IMR-90 (cell line): ENCODE measurements around the gene NR1H4. TPM values are rescaled to one million over a fixed set of nuclear protein-coding genes. Genes with fewer than 3 reads are reported as not detected.

ENCODE experiments used
- ATAC-seq: fragments of 200-7000 bp; cut with Tn5 transposase; 2 replicates; pipeline ENCODE4 v1.9.1; 2020; ENCODE audit warnings: low read depth, mild to moderate bottlenecking, moderate library complexity
- BruUV-seq: library from RNA; stranded (reverse); fragments of 400-500 nt; replicated peaks from 2 replicates; lab custom pipeline; 2021; lab: Mats Ljungman, UMichigan
- CTCF ChIA-PET: fragments of 300-600 bp; formaldehyde crosslinking; extraction: SDS; loops from one replicate; lab custom pipeline; 2021; ENCODE audit warnings: antibody characterized with exemption; lab: Yijun Ruan, JAX
- POLR2A ChIA-PET: fragments of 300-600 bp; sonication (Branson Sonifier 250); formaldehyde crosslinking; loops from one replicate; lab custom pipeline; 2022; ENCODE audit warnings: antibody characterized with exemption; ENCODE audit not compliant: unreplicated experiment; lab: Charles Lee
- DNase-seq: peaks from one replicate; pipeline ENCODE4 v3.0.0; 2013
- H2AFZ ChIP-seq: replicated peaks from 2 replicates; pipeline ENCODE3; 2013; ENCODE audit warnings: low read length, mild to moderate bottlenecking; ENCODE audit not compliant: poor library complexity
- H2AK5ac ChIP-seq: 2 replicates; pipeline ENCODE4 v1.6.1; 2013; ENCODE audit warnings: low read depth, low read length, inconsistent platforms
- H2AK9ac ChIP-seq: replicated peaks from 2 replicates; pipeline ENCODE3; 2013; ENCODE audit warnings: mild to moderate bottlenecking, low read depth, low read length, moderate library complexity; ENCODE audit not compliant: poor library complexity
- H2BK120ac ChIP-seq: 2 replicates; pipeline ENCODE4 v1.6.1; 2013; ENCODE audit warnings: low read depth, low read length, inconsistent platforms
- H2BK15ac ChIP-seq: 3 replicates; pipeline ENCODE4 v1.6.1; 2013; ENCODE audit warnings: low read depth, low read length, inconsistent platforms
- H2BK20ac ChIP-seq: 2 replicates; pipeline ENCODE4 v1.6.1; 2013; ENCODE audit warnings: low read depth, mild to moderate bottlenecking, inconsistent platforms, low read length, moderate library complexity
- H2BK5ac ChIP-seq: 2 replicates; pipeline ENCODE4 v1.6.1; 2013; ENCODE audit warnings: mild to moderate bottlenecking, low read depth, low read length, inconsistent platforms; ENCODE audit not compliant: poor library complexity, severe bottlenecking
- H3K14ac ChIP-seq: replicated peaks from 2 replicates; pipeline ENCODE4 v1.6.1; 2013; ENCODE audit warnings: low read depth, low read length, inconsistent platforms
- H3K18ac ChIP-seq: 2 replicates; pipeline ENCODE4 v1.6.1; 2013; ENCODE audit warnings: low read depth, low read length, control low read depth
- H3K23ac ChIP-seq: 2 replicates; pipeline ENCODE4 v1.6.1; 2013; ENCODE audit warnings: low read depth, low read length, inconsistent platforms
- H3K27ac ChIP-seq: 2 replicates; pipeline ENCODE4 v1.5.1; 2013; ENCODE audit warnings: mild to moderate bottlenecking, control low read depth, low read length; ENCODE audit not compliant: insufficient read depth
- H3K27me3 ChIP-seq: 2 replicates; pipeline ENCODE4 v1.6.1; 2013; ENCODE audit warnings: low read length; ENCODE audit not compliant: control insufficient read depth, insufficient read depth
- H3K36me3 ChIP-seq: 2 replicates; pipeline ENCODE4 v1.6.1; 2013; ENCODE audit warnings: low read length, mixed read lengths; ENCODE audit not compliant: control insufficient read depth, insufficient read depth
- H3K4ac ChIP-seq: 2 replicates; pipeline ENCODE4 v1.6.1; 2013; ENCODE audit warnings: low read depth, low read length, inconsistent platforms
- H3K4me1 ChIP-seq: 2 replicates; pipeline ENCODE4 v1.6.1; 2013; ENCODE audit warnings: low read length, mixed read lengths; ENCODE audit not compliant: control insufficient read depth, insufficient read depth
- H3K4me2 ChIP-seq: 2 replicates; pipeline ENCODE4 v1.6.1; 2013; ENCODE audit warnings: low read depth, mild to moderate bottlenecking, control low read depth, low read length, moderate library complexity
- H3K4me3 ChIP-seq: 2 replicates; pipeline ENCODE4 v1.5.1; 2013; ENCODE audit warnings: low read depth, mild to moderate bottlenecking, control low read depth, low read length, moderate library complexity; ENCODE audit not compliant: insufficient read depth
- H3K56ac ChIP-seq: 2 replicates; pipeline ENCODE4 v1.6.1; 2013; ENCODE audit warnings: low read length, inconsistent platforms; ENCODE audit not compliant: insufficient read depth; ENCODE audit errors: extremely low read depth
- H3K79me1 ChIP-seq, 2 experiments: 2 replicates each; pipeline ENCODE4 v1.6.1; 2013; ENCODE audit warnings: low read length in 2 of 2, inconsistent platforms in 1 of 2, low read depth in 1 of 2
- H3K9ac ChIP-seq: 2 replicates; pipeline ENCODE4 v1.6.1; 2013; ENCODE audit warnings: low read depth, low read length, control low read depth
- H3K9me1 ChIP-seq: 2 replicates; pipeline ENCODE4 v1.6.1; 2013; ENCODE audit warnings: low read length, inconsistent platforms; ENCODE audit not compliant: insufficient read depth
- H3K9me3 ChIP-seq: 2 replicates; pipeline ENCODE4 v1.6.1; 2013; ENCODE audit warnings: low read length; ENCODE audit not compliant: control insufficient read depth, insufficient read depth
- H4K20me1 ChIP-seq: 2 replicates; pipeline ENCODE4 v1.6.1; 2013; ENCODE audit warnings: low read length, inconsistent platforms; ENCODE audit not compliant: insufficient read depth
- H4K5ac ChIP-seq: 2 replicates; pipeline ENCODE4 v1.6.1; 2013; ENCODE audit warnings: mild to moderate bottlenecking, low read depth, low read length, control low read depth
- H4K8ac ChIP-seq, 2 experiments: 2 replicates each; pipeline ENCODE4 v1.6.1; 2013; ENCODE audit warnings: low read depth in 2 of 2, low read length in 2 of 2, control low read depth in 1 of 2, inconsistent platforms in 1 of 2
- H4K91ac ChIP-seq: 2 replicates; pipeline ENCODE4 v1.6.1; 2013; ENCODE audit warnings: low read depth, low read length, inconsistent platforms; ENCODE audit not compliant: insufficient read depth
- CEBPB ChIP-seq: IDR thresholded peaks from 2 replicates; pipeline ENCODE4 v1.6.1; 2012; ENCODE audit warnings: low read depth, low read length, improper control_type of control experiment
- CHD1 ChIP-seq: IDR thresholded peaks from 2 replicates; pipeline ENCODE4 v1.6.1; 2012; ENCODE audit warnings: low read depth, low read length, improper control_type of control experiment
- CTCF ChIP-seq: conservative IDR thresholded peaks from 2 replicates; pipeline ENCODE4 v1.5.1; 2012; ENCODE audit warnings: mild to moderate bottlenecking, low read depth, low read length, improper control_type of control experiment
- ELK1 ChIP-seq: fragments of 150-350 bp; IDR thresholded peaks from 2 replicates; pipeline ENCODE4 v1.6.1; 2016; ENCODE audit warnings: low read depth, mild to moderate bottlenecking, low read length, moderate library complexity, borderline replicate concordance
- FOS ChIP-seq: fragments of 150-350 bp; IDR thresholded peaks from 2 replicates; pipeline ENCODE4 v1.6.1; 2016; ENCODE audit warnings: low read depth, low read length
- MAFK ChIP-seq: IDR thresholded peaks from 2 replicates; pipeline ENCODE4 v1.6.1; 2012; ENCODE audit warnings: low read depth, low read length, improper control_type of control experiment
- MAZ ChIP-seq: IDR thresholded peaks from 2 replicates; pipeline ENCODE4 v1.6.1; 2012; ENCODE audit warnings: low read depth, mild to moderate bottlenecking, low read length, improper control_type of control experiment, moderate library complexity, borderline replicate concordance
- MXI1 ChIP-seq: IDR thresholded peaks from 2 replicates; pipeline ENCODE4 v1.6.1; 2012; ENCODE audit warnings: low read depth, mild to moderate bottlenecking, low read length, moderate library complexity, borderline replicate concordance
- NFE2L2 ChIP-seq: fragments of 150-350 bp; IDR thresholded peaks from 2 replicates; pipeline ENCODE4 v1.6.1; 2016; ENCODE audit warnings: low read depth, mild to moderate bottlenecking, low read length
- POLR2A ChIP-seq: IDR thresholded peaks from 2 replicates; pipeline ENCODE4 v1.6.1; 2012; ENCODE audit warnings: mild to moderate bottlenecking, low read depth, low read length
- RAD21 ChIP-seq: IDR thresholded peaks from 2 replicates; pipeline ENCODE4 v1.6.1; 2012; ENCODE audit warnings: low read length, improper control_type of control experiment
- RCOR1 ChIP-seq: IDR thresholded peaks from 2 replicates; pipeline ENCODE4 v1.6.1; 2012; ENCODE audit warnings: mild to moderate bottlenecking, low read length, improper control_type of control experiment; ENCODE audit not compliant: insufficient replicate concordance
- RFX5 ChIP-seq: IDR thresholded peaks from 2 replicates; pipeline ENCODE4 v1.8.0; 2012; ENCODE audit warnings: low read depth, mild to moderate bottlenecking, low read length, moderate library complexity
- SMC3 ChIP-seq: fragments of 150-350 bp; IDR thresholded peaks from 2 replicates; pipeline ENCODE4 v1.6.1; 2016; ENCODE audit warnings: low read depth, mild to moderate bottlenecking, antibody characterized with exemption, low read length, moderate library complexity
- USF2 ChIP-seq: fragments of 150-350 bp; IDR thresholded peaks from 2 replicates; pipeline ENCODE4 v1.6.1; 2017; ENCODE audit warnings: mild to moderate bottlenecking, antibody characterized with exemption, low read length, low read depth
- WGBS, 2 experiments: methylation state at CpG; one replicate each; pipeline versions ENCODE4 v1.1.5 to v1.1.7; 2013; ENCODE audit warnings: missing lambda C conversion rate in 2 of 2; ENCODE audit not compliant: insufficient read length in 1 of 2; ENCODE audit errors: extremely low coverage in 2 of 2; 5-methylcytosine and 5-hydroxymethylcytosine counted together
- dilution Hi-C: fragments of 300-500 bp; cut with HindIII; formaldehyde crosslinking; loops from one replicate; pipeline ENCODE4 v1.14.3; 2018; ENCODE audit warnings: low sequenced_read_pairs; ENCODE audit not compliant: unreplicated experiment
- in situ Hi-C: fragments of 300-500 bp; cut with MboI; formaldehyde crosslinking; loops from 3 replicates; pipeline ENCODE4 v1.14.3; 2019; ENCODE audit warnings: low sequenced_read_pairs, inconsistent platforms, mixed read lengths
- intact Hi-C: fragments of 100-400 bp; cut with micrococcal nuclease; formaldehyde crosslinking; loops from 2 replicates; pipeline ENCODE4 v1.10.0; 2022
- polyA plus RNA-seq, 3 experiments: library from polyadenylated mRNA; depleted of rRNA; stranded (reverse); fragments of >200 nt; gene quantifications; 2 replicates each; pipeline ENCODE4 v1.2.3, GENCODE V29; 2012; ENCODE audit warnings: low replicate concordance in 1 of 3
- total RNA-seq: library from RNA; depleted of rRNA; stranded (reverse); fragments of >200 nt; gene quantifications from 2 replicates; pipeline ENCODE4 v1.2.3, GENCODE V29; 2012

The NR1H4 gene
- total and polyA plus RNA-seq, 2 of the 4 experiments (the other 2 are of a cell fraction), result not detected

- Histone ChIP-seq H2BK120ac (no peak overlapping the region), H3K9me1 (no peaks in the 10 kb centered on the region), H3K14ac (no peak overlapping the region), H3K4me2 (no peak overlapping the region), H3K36me3 (no peaks in the 10 kb centered on the region), H3K9ac (no peak overlapping the region), H3K23ac (no peak overlapping the region), H3K56ac (no peak overlapping the region), H2BK20ac (no peak overlapping the region), H4K20me1 (no peaks in the 10 kb centered on the region), H4K5ac (no peak overlapping the region), H2AFZ (no peak overlapping the region), H3K79me1 (no peaks in the 10 kb centered on the region), H3K4ac (no peak overlapping the region), H2BK15ac (no peak overlapping the region), H3K4me3 (no peak overlapping the region), H3K27ac (no peak overlapping the region), H4K8ac (no peak overlapping the region), H2AK9ac (no peak overlapping the region), H4K91ac (no peak overlapping the region), H2BK5ac (no peak overlapping the region), H3K27me3 (peaks cover 3% of the 10 kb centered on the region; the same call in 1 of the 2 replicates), H3K4me1 (no peaks in the 10 kb centered on the region), H2AK5ac (no peak overlapping the region), H3K9me3 (no peaks in the 10 kb centered on the region), H3K18ac (no peak overlapping the region)
- dilution Hi-C loops (no loop called here), intact Hi-C loops (no loop called here), in situ Hi-C loops (no loop called here)
- no peak for DNase-seq
- CTCF ChIA-PET, result interaction anchor here (0.6 kb wide), 1 partner anchor 37 kb away, joined by 3 read pairs; no protein-coding TSS in a partner anchor
- ATAC-seq, result no peak
- BruUV-seq, result no TSS peak
- POLR2A ChIA-PET, result no interaction called here
- no CpG with 5 or more reads among the region's 5 CpGs for WGBS, 2 experiments
- no peak for TF ChIP-seq RFX5
- no peak for TF ChIP-seq ELK1
- TF ChIP-seq CEBPB, result no peak
- TF ChIP-seq SMC3, result no peak
- TF ChIP-seq CHD1, result no peak
- TF ChIP-seq RCOR1, result no peak
- TF ChIP-seq RAD21, result no peak
- TF ChIP-seq FOS, result no peak
- no peak for TF ChIP-seq CTCF
- no peak for TF ChIP-seq MXI1
- no peak for TF ChIP-seq NFE2L2
- no peak for TF ChIP-seq MAFK
- TF ChIP-seq POLR2A, result no peak
- no peak for TF ChIP-seq USF2
- TF ChIP-seq MAZ, result no peak
Observed at GRCh38 chr12:100481021-100481420, 7.4 kb downstream of the NR1H4 start.
